ENCODE data around the gene SLC5A10.

GRCh38 chr17:18964550-18964949 lies 12.6 kb downstream of the SLC5A10 start:
- TF ChIP-seq POLR2AphosphoS5 (IDR thresholded peaks at IDR 0.05) = no peak
- no peak for TF ChIP-seq CTCF (IDR thresholded peaks at IDR 0.05)

All from esophagus muscularis mucosa (tissue), 3 donors.